Tibial nerve (tissue), 4 donors: Measurements from ENCODE around the gene KLHL22. TPM values are rescaled to one million over a fixed set of nuclear protein-coding genes. Genes with fewer than 3 reads are reported as not detected.
"Not testable (repeated sequence)": the region's sequence is repeated elsewhere in the genome, so short reads cannot be mapped to it uniquely, and the experiment has no call there.

Source experiments
- DNase-seq, 2 donors: peaks; one replicate each; pipeline ENCODE4 v3.0.0-alpha.2; 2019; ENCODE audit warnings: low spot score in 2 of 2
- H3K27ac ChIP-seq, 4 donors: fragments of 200-600 bp; sonication (generic) in 3 of 4; one replicate each; pipeline ENCODE4 v1.5.1; 2017 to 2019; ENCODE audit warnings: mild to moderate bottlenecking in 1 of 4
- H3K27me3 ChIP-seq, 2 donors: fragments of 200-600 bp; sonication (generic) in 1 of 2; one replicate each; pipeline versions ENCODE4 v1.5.1 to v1.6.0; 2017 to 2019
- H3K36me3 ChIP-seq, 3 donors: fragments of 200-600 bp; sonication (generic); one replicate each; pipeline ENCODE4 v1.5.1; 2018 to 2019
- H3K4me1 ChIP-seq, 4 donors: fragments of 200-600 bp; sonication (generic) in 3 of 4; one replicate each; pipeline ENCODE4 v1.5.1; 2017 to 2019
- H3K4me3 ChIP-seq, 4 donors: fragments of 200-600 bp; sonication (generic) in 3 of 4; one replicate each; pipeline ENCODE4 v1.5.1; 2017 to 2019; ENCODE audit warnings: mild to moderate bottlenecking in 1 of 4, moderate library complexity in 1 of 4
- H3K9me3 ChIP-seq, 4 donors: fragments of 200-600 bp; sonication (generic) in 3 of 4; one replicate each; pipeline ENCODE4 v1.5.1; 2017 to 2019
- EP300 ChIP-seq, 2 donors: sonication (generic); formaldehyde crosslinking; IDR thresholded peaks; one replicate each; pipeline ENCODE4 v1.6.1; 2017; ENCODE audit warnings: antibody characterized with exemption in 2 of 2, mild to moderate bottlenecking in 1 of 2
- POLR2A ChIP-seq, 2 donors: fragments of 450-650 bp; IDR thresholded peaks; one replicate each; pipeline ENCODE4 v1.6.1; 2017; ENCODE audit warnings: antibody characterized with exemption in 2 of 2, mild to moderate bottlenecking in 2 of 2, moderate library complexity in 2 of 2
- WGBS, 2 donors: methylation state at CpG; one replicate each; pipeline ENCODE4 v1.1.5; 2018; 5-methylcytosine and 5-hydroxymethylcytosine counted together
- total RNA-seq, 4 donors: library from RNA; depleted of rRNA; stranded (reverse); fragments of >200 nt; gene quantifications; one replicate each; pipeline ENCODE4 v1.1.0, GENCODE V29; 2016
- TF ChIP-seq, protein P1 (sequence below), 5 experiments: fragments of 200-600 bp in 3 of 5; fragments of 450-650 bp in 2 of 5; sonication (generic) in 3 of 5; IDR thresholded peaks; one replicate each; pipeline ENCODE4 v1.5.1; 2016 to 2019; ENCODE audit warnings: antibody characterized with exemption in 5 of 5, mild to moderate bottlenecking in 3 of 5, moderate library complexity in 2 of 5

Gene KLHL22
- total RNA-seq, 4 donors from 2014 or later: 31.6 to 50.4 (median 41.4) TPM

DNA sequence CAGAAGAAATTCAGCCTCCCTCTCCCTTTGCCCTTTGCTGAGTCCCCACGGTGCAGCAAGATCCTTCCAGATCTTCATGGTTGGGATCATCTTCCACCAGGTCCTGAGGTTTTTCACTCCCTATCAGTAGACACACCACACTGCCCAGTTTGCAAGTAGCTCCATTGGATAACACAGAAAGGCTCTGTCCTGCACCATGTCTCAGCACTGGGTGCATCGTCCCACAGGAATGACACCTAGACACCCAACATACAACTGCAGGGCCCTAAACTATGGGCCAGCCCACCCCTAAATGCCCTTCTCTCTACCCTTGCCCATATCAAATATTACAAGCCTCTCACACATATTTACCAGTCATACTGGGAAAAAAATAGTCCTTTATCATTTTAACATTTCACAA lies 9.4 kb downstream of the KLHL22 start:
- TF ChIP-seq, protein P1, sequence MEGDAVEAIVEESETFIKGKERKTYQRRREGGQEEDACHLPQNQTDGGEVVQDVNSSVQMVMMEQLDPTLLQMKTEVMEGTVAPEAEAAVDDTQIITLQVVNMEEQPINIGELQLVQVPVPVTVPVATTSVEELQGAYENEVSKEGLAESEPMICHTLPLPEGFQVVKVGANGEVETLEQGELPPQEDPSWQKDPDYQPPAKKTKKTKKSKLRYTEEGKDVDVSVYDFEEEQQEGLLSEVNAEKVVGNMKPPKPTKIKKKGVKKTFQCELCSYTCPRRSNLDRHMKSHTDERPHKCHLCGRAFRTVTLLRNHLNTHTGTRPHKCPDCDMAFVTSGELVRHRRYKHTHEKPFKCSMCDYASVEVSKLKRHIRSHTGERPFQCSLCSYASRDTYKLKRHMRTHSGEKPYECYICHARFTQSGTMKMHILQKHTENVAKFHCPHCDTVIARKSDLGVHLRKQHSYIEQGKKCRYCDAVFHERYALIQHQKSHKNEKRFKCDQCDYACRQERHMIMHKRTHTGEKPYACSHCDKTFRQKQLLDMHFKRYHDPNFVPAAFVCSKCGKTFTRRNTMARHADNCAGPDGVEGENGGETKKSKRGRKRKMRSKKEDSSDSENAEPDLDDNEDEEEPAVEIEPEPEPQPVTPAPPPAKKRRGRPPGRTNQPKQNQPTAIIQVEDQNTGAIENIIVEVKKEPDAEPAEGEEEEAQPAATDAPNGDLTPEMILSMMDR (IDR thresholded peaks at IDR 0.05): no peak
- TF ChIP-seq POLR2A (IDR thresholded peaks at IDR 0.05) (no peak), EP300 (IDR thresholded peaks at IDR 0.05) (no peak)
- no peak for DNase-seq
- no peaks in the 10 kb centered on the region for H3K27me3 ChIP-seq
- H3K36me3 ChIP-seq: peaks cover 0 to 27% (median 0%) of the 10 kb centered on the region in 3 donors
- no peaks in the 10 kb centered on the region for H3K4me1 ChIP-seq
- WGBS, 2 donors: 90 to 94% methylated on average over 2 of the region's 2 CpGs
- H3K9me3 ChIP-seq: no peaks in the 10 kb centered on the region
- no peak overlapping the region for H3K27ac ChIP-seq
- no peak overlapping the region for H3K4me3 ChIP-seq

DNA sequence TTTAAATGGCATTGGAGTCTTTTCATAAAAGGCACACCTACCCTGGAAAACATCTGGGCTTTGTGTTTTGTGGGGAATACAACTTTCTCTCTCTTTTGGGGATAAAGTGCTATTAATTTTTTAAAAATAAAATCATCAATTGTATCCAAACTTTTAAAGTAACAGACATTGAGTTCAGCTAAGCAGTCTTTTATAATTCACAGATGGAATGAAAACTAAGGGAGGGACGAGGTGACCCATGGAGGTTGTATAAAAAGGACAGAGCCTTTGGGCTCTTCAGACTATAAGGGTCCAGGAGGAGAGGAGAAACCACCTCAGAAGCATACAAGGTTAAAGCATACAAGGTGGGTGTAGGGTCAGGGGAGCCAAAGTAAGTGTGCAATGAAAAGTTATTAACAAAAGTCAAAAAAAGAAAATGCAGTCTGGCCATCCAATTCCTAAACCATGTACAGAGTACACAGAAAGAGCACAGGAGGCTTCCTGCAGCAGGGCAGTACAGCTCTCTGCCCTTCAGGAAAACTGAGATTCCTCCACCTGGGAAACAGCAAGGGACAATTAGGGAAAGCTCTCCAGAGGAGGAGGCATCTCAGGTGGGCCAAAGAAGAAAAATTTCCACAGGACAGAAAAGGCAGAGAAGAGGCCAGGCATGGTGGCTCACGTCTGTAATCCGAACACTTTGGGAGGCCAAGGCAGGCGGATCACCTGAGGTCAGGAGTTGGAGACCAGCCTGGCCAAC lies 10.5 kb downstream of the KLHL22 start:
- DNase-seq: no peak
- Histone ChIP-seq H3K4me3 (no peak overlapping the region), H3K27ac (no peak overlapping the region), H3K4me1 (no peaks in the 10 kb centered on the region), H3K36me3 (peaks cover 0 to 27% (median 0%) of the 10 kb centered on the region in 3 donors), H3K9me3 (peaks cover 0 to 5% (median 0%) of the 10 kb centered on the region in 4 donors), H3K27me3 (no peaks in the 10 kb centered on the region)
- no peak for TF ChIP-seq EP300 (IDR thresholded peaks at IDR 0.05)
- TF ChIP-seq, protein P1 (IDR thresholded peaks at IDR 0.05): no peak
- TF ChIP-seq POLR2A (IDR thresholded peaks at IDR 0.05): no peak
- WGBS, 2 donors: 83 to 90% methylated on average over 4 of the region's 4 CpGs

DNA sequence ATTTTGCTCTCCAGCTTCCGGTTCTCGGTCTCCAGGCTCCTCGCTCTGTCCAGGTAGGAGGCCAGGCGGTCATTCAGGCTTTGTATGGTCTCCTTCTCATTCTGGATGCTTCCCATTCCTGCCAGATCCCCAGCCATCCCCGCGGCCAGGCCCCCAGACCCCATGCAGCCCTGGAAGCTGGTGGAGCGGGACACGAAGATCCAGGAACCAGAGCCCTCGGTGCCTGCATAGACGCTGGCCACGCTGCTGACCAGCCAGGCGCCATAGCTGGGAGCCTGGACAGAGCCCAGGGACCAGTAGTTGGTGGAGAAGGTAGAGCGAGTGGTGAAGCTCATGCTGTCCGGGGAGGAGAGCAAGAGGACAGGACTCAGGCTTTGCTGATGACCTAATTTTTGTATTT lies 11.8 kb downstream of the KLHL22 start:
- DNase-seq: no peak
- 99% methylated on average over 14 of the region's 14 CpGs for WGBS, 2 donors
- no peaks in the 10 kb centered on the region for H3K27me3 ChIP-seq
- TF ChIP-seq, protein P1 (IDR thresholded peaks at IDR 0.05): no peak
- TF ChIP-seq EP300 (IDR thresholded peaks at IDR 0.05) (no peak), POLR2A (IDR thresholded peaks at IDR 0.05) (no peak)
- H3K9me3 ChIP-seq: peaks cover 0 to 5% (median 0%) of the 10 kb centered on the region in 4 donors
- no peak overlapping the region for H3K27ac ChIP-seq
- H3K4me3 ChIP-seq: no peak overlapping the region
- H3K4me1 ChIP-seq: no peaks in the 10 kb centered on the region
- H3K36me3 ChIP-seq: peaks cover 0 to 21% (median 0%) of the 10 kb centered on the region in 3 donors

DNA sequence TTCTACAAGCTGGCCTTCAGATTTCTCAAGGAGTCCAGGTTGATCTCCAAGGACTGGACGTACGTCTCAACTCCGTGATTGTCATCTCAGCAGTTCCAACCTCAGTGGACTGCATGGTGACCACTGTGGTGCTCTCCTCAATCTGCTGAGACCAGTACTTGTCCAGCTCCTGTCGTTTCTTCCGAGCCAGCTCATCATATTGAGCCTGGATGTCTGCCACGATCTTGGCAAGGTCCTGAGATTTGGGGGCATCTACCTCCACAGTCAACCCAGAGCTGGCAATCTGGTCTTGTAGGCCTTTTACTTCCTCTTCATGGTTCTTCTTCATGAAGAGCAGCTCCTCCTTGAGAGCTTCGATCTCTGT lies 12.5 kb downstream of the KLHL22 start:
- not testable (repeated sequence) for H3K27ac ChIP-seq, DNase-seq, H3K4me1 ChIP-seq, H3K9me3 ChIP-seq, H3K27me3 ChIP-seq, H3K4me3 ChIP-seq
- H3K36me3 ChIP-seq: peaks cover 0 to 15% (median 0%) of the 10 kb centered on the region in 3 donors
- 95 to 98% methylated on average over 7 of the region's 7 CpGs for WGBS, 2 donors

GRCh38 chr22:20479612-20480196 lies 15.9 kb downstream of the KLHL22 start:
- Histone ChIP-seq H3K36me3 (peaks cover 0 to 9% (median 0%) of the 10 kb centered on the region in 3 donors), H3K27me3 (no peaks in the 10 kb centered on the region), H3K9me3 (peaks cover 0 to 5% (median 0%) of the 10 kb centered on the region in 4 donors), H3K27ac (no peak overlapping the region), H3K4me3 (no peak overlapping the region), H3K4me1 (no peaks in the 10 kb centered on the region)
- no peak for DNase-seq
- TF ChIP-seq POLR2A (IDR thresholded peaks at IDR 0.05): no peak
- TF ChIP-seq EP300 (IDR thresholded peaks at IDR 0.05): no peak
- TF ChIP-seq, protein P1 (IDR thresholded peaks at IDR 0.05): no peak
- 87 to 91% methylated on average over 1 of the region's 1 CpG for WGBS, 2 donors

GRCh38 chr22:20478059-20478458 lies 17.5 kb downstream of the KLHL22 start:
- not testable (repeated sequence) for H3K4me3 ChIP-seq, H3K9me3 ChIP-seq, H3K27ac ChIP-seq, H3K4me1 ChIP-seq, DNase-seq, H3K27me3 ChIP-seq, H3K36me3 ChIP-seq
- 96% methylated on average over 6 of the region's 6 CpGs for WGBS, 2 donors

- DNase-seq, H3K27me3 ChIP-seq, H3K4me3 ChIP-seq, H3K27ac ChIP-seq, H3K4me1 ChIP-seq, H3K9me3 ChIP-seq: not testable (repeated sequence)
- peaks cover 0 to 12% (median 4%) of the 10 kb centered on the region in 3 donors for H3K36me3 ChIP-seq
- WGBS, 2 donors: 84 to 92% methylated on average over 12 of the region's 12 CpGs
These were observed 20.0 kb downstream of the KLHL22 start for GRCh38 chr22:20475569-20475968.
